ENCODE results near the gene BCAS4.

BCAS4 gene

GRCh38 chr20:50831622-50832021 is 36.8 kb downstream of the BCAS4 start:
- no peak for TF ChIP-seq GATA2 (IDR thresholded peaks at IDR 0.05; ENCODE audit: low read depth, low read length)
- no peak for TF ChIP-seq GATA3 (IDR thresholded peaks at IDR 0.05; ENCODE audit: low read depth, low read length)

- no peak for TF ChIP-seq GATA3 (IDR thresholded peaks at IDR 0.05; ENCODE audit: low read depth, low read length)
- TF ChIP-seq GATA2 (IDR thresholded peaks at IDR 0.05; ENCODE audit: low read depth, low read length): no peak
Measured at GRCh38 chr20:50834599-50835005, 39.7 kb downstream of the BCAS4 start.

GRCh38 chr20:50837532-50838321 is 42.9 kb downstream of the BCAS4 start:
- TF ChIP-seq GATA2 (IDR thresholded peaks at IDR 0.05; ENCODE audit: low read depth, low read length) (no peak), GATA3 (IDR thresholded peaks at IDR 0.05; ENCODE audit: low read depth, low read length) (no peak)

GRCh38 chr20:50838322-50838625 is 43.4 kb downstream of the BCAS4 start:
- TF ChIP-seq GATA2 (IDR thresholded peaks at IDR 0.05; ENCODE audit: low read depth, low read length): no peak
- TF ChIP-seq GATA3 (IDR thresholded peaks at IDR 0.05; ENCODE audit: low read depth, low read length): no peak

- no peak for TF ChIP-seq GATA3 (IDR thresholded peaks at IDR 0.05; ENCODE audit: low read depth, low read length)
Measured at GRCh38 chr20:50838707-50839385, 44.0 kb downstream of the BCAS4 start.

- no peak for TF ChIP-seq GATA3 (IDR thresholded peaks at IDR 0.05; ENCODE audit: low read depth, low read length)
Measured at GRCh38 chr20:50842821-50843220, 48.0 kb downstream of the BCAS4 start.

GRCh38 chr20:50843331-50844276 is 48.7 kb downstream of the BCAS4 start:
- TF ChIP-seq GATA2 (IDR thresholded peaks at IDR 0.05; ENCODE audit: low read depth, low read length): no peak
- no peak for TF ChIP-seq GATA3 (IDR thresholded peaks at IDR 0.05; ENCODE audit: low read depth, low read length)

- TF ChIP-seq GATA2 (IDR thresholded peaks at IDR 0.05; ENCODE audit: low read depth, low read length) (no peak), GATA3 (IDR thresholded peaks at IDR 0.05; ENCODE audit: low read depth, low read length) (no peak)
Measured at GRCh38 chr20:50844430-50845100, 49.7 kb downstream of the BCAS4 start.

GRCh38 chr20:50845566-50846215 is 50.8 kb downstream of the BCAS4 start:
- TF ChIP-seq GATA3 (IDR thresholded peaks at IDR 0.05; ENCODE audit: low read depth, low read length): no peak
- TF ChIP-seq GATA2 (IDR thresholded peaks at IDR 0.05; ENCODE audit: low read depth, low read length): no peak

GRCh38 chr20:50848341-50848808 is 53.5 kb downstream of the BCAS4 start:
- TF ChIP-seq GATA3 (IDR thresholded peaks at IDR 0.05; ENCODE audit: low read depth, low read length) (no peak), GATA2 (IDR thresholded peaks at IDR 0.05; ENCODE audit: low read depth, low read length) (no peak)

GRCh38 chr20:50848846-50849673 is 54.2 kb downstream of the BCAS4 start:
- TF ChIP-seq GATA2 (IDR thresholded peaks at IDR 0.05; ENCODE audit: low read depth, low read length): no peak
- no peak for TF ChIP-seq GATA3 (IDR thresholded peaks at IDR 0.05; ENCODE audit: low read depth, low read length)

- TF ChIP-seq GATA3 (IDR thresholded peaks at IDR 0.05; ENCODE audit: low read depth, low read length): no peak
- no peak for TF ChIP-seq GATA2 (IDR thresholded peaks at IDR 0.05; ENCODE audit: low read depth, low read length)
Measured at GRCh38 chr20:50850721-50851286, 55.9 kb downstream of the BCAS4 start.
